HCT116 (cell line): ENCODE measurements around the gene DENND5B.

Experiments
- CBX3 ChIP-seq: IDR thresholded peaks from 2 replicates; pipeline ENCODE4 v1.6.1; 2012; ENCODE audit warnings: low read depth
- CTCF ChIP-seq, 3 experiments: fragments of 200-600 bp in 1 of 3; sonication (generic) in 1 of 3; IDR thresholded peaks in 2 of 3; conservative IDR thresholded peaks in 1 of 3; 2 replicates each; pipeline ENCODE4 v1.5.1; 2012 to 2017; ENCODE audit warnings: low read depth in 2 of 3, low read length in 2 of 3, antibody characterized with exemption in 1 of 3, borderline replicate concordance in 1 of 3, control low read depth in 1 of 3, mild to moderate bottlenecking in 1 of 3, mixed read lengths in 1 of 3, mixed run types in 1 of 3, moderate library complexity in 1 of 3; ENCODE audit not compliant: insufficient read depth in 1 of 3
- EGR1 ChIP-seq: IDR thresholded peaks from 2 replicates; pipeline ENCODE4 v1.6.1; 2012; ENCODE audit warnings: low read depth
- EZH2 ChIP-seq: fragments of 200-600 bp; sonication (generic); IDR thresholded peaks from 2 replicates; pipeline ENCODE4 v1.6.1; 2017; ENCODE audit warnings: antibody characterized with exemption, mixed run types
- EZH2phosphoT487 ChIP-seq: fragments of 200-600 bp; IDR thresholded peaks from 2 replicates; pipeline ENCODE4 v1.6.1; 2018; ENCODE audit warnings: antibody characterized with exemption, borderline replicate concordance
- JUND ChIP-seq: IDR thresholded peaks from 2 replicates; pipeline ENCODE4 v1.6.1; 2012
- MAX ChIP-seq: IDR thresholded peaks from 2 replicates; pipeline ENCODE4 v1.6.1; 2012
- POLR2A ChIP-seq: IDR thresholded peaks from 2 replicates; pipeline ENCODE4 v1.7.0; 2011; ENCODE audit warnings: borderline replicate concordance; ENCODE audit not compliant: insufficient read depth, insufficient read length; ENCODE audit errors: extremely low read depth
- REST ChIP-seq: IDR thresholded peaks from 2 replicates; pipeline ENCODE4 v1.6.1; 2012; ENCODE audit warnings: low read depth
- SRF ChIP-seq: IDR thresholded peaks from 2 replicates; pipeline ENCODE4 v1.6.1; 2012; ENCODE audit warnings: low read depth
- TCF7L2 ChIP-seq: IDR thresholded peaks from 2 replicates; pipeline ENCODE4 v1.7.0; 2011; ENCODE audit warnings: borderline replicate concordance, inconsistent platforms; ENCODE audit not compliant: insufficient read depth, insufficient read length; ENCODE audit errors: extremely low read depth
- YY1 ChIP-seq: IDR thresholded peaks from 2 replicates; pipeline ENCODE4 v1.6.1; 2011; ENCODE audit warnings: low read length, low read depth, moderate library complexity, mild to moderate bottlenecking; ENCODE audit not compliant: insufficient replicate concordance; ENCODE audit errors: extremely low read depth
- ZNF274 ChIP-seq: fragments of 200-500 bp; sonication (Bioruptor generic); IDR thresholded peaks from 2 replicates; pipeline ENCODE4 v1.6.1; 2014; ENCODE audit warnings: mild to moderate bottlenecking, low read depth, low read length, inconsistent platforms

GRCh38 chr12:31496257-31496656 is 94.7 kb downstream of the DENND5B start:
- TF ChIP-seq YY1 (no peak), CTCF (IDR thresholded peaks at IDR 0.05 in 2 of 3, conservative IDR thresholded peaks at IDR 0.05 in 1 of 3; ENCODE audit: borderline replicate concordance in 1 of 3, insufficient read depth in 1 of 3, low read depth in 2 of 3, low read length in 2 of 3) (no peak), CBX3 (no peak), EZH2 (no peak), ZNF274 (no peak), REST (no peak), TCF7L2 (no peak), EGR1 (no peak), POLR2A (no peak), JUND (no peak), EZH2phosphoT487 (no peak), SRF (no peak), MAX (no peak)
